Hematopoietic multipotent progenitor cell treated with erythropoietin and hydrocortisone succinate and interleukin-3 and kit ligand, for 17 days (in vitro differentiated cells): Measurements from ENCODE around the gene PNPLA2.

Experiments
- DNase-seq: peaks from one replicate; pipeline ENCODE4 v3.0.0-alpha.2; 2015; ENCODE audit warnings: low spot score

The PNPLA2 gene

GRCh38 chr11:818396-819128 lies at the start of gene PNPLA2:
Gene PNPLA2, plus strand, starts transcription at chr11:818914. Its CDS starts 805 bp downstream, at chr11:819719.
- DNase-seq: no peak

- no peak for DNase-seq
Measured at GRCh38 chr11:769887-770641, 48.6 kb upstream of the PNPLA2 start.

GRCh38 chr11:770642-771616 lies 47.8 kb upstream of the PNPLA2 start:
- no peak for DNase-seq

GRCh38 chr11:771617-772204 lies 47.0 kb upstream of the PNPLA2 start:
- DNase-seq: no peak

DNA sequence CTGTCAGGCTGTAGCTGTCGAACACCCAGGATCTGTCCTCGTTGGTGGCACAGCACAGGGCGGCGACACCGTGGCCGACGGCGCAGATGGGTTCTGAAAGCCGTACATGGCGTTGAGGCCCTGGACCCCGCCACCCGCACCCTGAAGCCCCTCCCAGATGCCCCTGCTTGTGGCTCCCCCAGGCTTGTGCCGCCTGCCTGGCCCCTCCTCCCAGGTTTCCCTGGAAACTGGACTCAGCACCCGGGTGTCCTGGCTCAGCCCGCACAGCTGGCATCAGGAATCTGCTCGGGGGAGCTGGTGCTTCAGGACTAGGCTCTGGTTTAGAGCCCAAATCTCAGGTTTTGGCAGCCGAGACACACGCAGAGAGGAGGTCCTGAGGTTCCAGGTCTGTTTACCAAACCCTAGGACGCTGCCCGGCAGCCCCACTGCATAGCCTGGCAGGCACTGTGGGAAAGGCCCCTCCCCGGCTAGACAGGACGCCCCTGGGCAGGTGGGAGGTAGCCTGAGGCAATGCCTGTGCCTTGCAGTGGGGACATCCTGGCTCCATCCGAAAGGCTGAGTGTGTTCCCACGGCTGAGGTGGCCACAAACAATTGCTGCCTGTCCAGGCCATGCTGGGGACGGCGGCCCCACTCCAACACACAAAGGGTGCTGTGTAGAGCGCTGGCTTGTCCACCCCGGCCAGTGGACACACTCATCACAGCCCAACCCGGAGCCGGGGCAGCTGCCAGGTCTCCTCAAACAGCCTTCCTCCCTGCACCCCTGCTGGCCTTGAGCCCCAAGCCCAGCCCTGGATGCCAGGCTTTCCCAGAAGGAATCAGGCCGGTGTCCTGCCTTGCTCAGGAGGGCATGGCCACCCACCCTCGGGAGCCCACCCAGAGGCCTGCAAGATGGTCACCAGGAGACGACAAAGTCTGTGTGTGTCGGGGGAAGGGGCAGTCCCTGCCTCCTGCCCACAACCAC lies 46.0 kb upstream of the PNPLA2 start:
- no peak for DNase-seq

- DNase-seq: no peak
Measured at GRCh38 chr11:773425-773824, 45.3 kb upstream of the PNPLA2 start.

GRCh38 chr11:773830-774229 lies 44.9 kb upstream of the PNPLA2 start:
- DNase-seq: no peak

DNA sequence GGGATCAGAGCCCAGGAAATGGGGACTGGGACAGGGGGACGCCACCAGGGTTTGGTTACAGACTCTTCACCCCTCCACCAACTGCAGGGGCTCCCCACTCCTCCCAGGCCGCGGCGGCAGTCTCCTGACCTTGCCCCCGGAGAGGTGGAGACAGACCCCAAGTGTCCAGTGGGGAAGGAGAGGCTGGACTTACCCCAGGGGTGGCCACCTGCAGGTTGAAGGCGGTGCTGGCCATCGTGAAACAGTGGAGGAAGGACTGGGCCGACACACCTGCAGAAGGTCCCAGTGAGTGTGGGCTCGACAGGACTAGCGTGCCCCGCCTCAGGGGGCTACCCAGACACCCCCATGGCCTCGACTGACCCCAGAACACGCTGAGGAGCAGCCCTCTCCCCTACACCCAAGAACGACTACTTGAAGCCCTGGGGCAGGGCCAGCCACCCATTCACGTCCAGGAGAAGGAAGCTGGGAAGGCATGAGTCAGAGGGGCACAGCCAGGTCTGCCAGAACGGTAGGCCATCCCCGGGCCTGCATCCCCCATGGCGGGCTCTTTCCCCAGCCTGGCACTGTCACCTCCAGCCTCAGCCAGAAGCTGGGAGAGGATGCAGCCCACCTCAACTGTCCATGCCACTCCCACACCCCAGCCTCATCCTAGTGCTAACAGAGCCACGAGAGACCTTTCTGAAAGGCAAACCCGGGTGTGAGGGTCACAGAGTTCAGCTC lies 43.7 kb upstream of the PNPLA2 start:
- DNase-seq: no peak

DNA sequence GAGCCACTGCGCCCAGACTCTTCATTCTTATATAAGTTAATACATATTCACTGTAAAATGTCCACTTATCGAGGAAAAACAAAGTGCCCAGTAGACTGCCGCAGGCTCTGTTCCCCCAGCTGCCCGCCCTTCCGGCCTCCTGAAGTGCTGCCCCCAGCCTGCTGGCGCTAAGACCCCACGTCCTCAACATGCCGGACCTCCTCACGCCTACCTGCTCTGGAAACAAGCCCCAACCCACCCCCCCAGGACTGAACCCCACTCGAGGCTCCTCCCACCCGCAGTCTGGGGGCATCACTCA lies 42.5 kb upstream of the PNPLA2 start:
- DNase-seq: no peak

- peak; percentile 46 for DNase-seq
Measured at GRCh38 chr11:776561-777287, 42.0 kb upstream of the PNPLA2 start.

DNA sequence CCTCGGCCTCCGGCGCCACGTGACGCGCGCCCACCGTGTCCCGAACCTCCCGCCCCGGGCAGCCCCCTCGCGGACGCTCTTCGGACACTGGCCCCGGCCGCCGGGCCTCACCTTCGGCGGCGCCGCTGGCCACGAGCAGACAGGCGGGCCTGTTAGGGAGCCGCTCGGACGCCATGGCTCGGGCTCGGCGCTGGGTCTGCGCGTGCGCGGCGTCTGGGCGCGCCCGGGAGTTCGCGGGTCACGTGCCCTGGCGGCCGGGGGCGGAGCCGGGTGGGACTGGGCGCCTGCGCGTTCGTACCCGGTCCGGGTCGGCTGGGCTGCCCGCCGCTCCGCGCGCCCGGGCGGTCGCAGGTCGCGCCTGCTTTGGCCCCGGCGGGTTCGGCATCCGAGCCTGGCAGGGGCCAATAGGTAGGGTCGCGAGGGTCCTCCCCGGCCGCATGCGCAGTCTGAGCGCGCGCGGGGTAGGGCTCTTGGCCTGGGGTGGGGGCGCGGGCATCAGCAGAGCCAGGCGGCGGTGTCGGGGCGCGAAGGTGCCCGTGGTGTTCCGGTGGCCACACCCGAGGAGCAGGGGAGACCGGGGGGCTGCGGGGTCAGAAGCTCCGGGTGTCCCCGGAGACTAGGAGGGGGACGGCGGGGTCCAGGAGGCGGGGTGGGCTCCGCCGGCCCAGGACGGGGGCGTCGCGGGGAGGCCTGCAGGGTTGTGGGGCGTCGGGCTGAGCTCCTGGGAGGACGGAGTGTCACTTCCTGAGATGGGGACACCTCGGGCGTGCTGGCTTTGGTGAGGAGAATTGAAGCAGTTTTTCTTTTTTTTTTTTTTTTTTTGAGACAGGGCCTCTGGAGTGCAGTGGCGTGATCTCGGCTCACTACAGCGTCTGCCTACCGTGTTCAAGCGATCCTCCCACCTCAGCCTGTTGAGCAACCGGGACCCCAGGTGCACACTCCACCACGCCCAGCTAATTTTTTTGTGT lies 41.1 kb upstream of the PNPLA2 start, which contains the start of gene GATD1:
GATD1 (minus strand) TSS at position 200 of the 968 bp plus-strand sequence; CDS start at position 175, 25 bp downstream.
- DNase-seq: peak; percentile 95

- DNase-seq: no peak
Measured at GRCh38 chr11:778976-779954, 39.4 kb upstream of the PNPLA2 start.

DNA sequence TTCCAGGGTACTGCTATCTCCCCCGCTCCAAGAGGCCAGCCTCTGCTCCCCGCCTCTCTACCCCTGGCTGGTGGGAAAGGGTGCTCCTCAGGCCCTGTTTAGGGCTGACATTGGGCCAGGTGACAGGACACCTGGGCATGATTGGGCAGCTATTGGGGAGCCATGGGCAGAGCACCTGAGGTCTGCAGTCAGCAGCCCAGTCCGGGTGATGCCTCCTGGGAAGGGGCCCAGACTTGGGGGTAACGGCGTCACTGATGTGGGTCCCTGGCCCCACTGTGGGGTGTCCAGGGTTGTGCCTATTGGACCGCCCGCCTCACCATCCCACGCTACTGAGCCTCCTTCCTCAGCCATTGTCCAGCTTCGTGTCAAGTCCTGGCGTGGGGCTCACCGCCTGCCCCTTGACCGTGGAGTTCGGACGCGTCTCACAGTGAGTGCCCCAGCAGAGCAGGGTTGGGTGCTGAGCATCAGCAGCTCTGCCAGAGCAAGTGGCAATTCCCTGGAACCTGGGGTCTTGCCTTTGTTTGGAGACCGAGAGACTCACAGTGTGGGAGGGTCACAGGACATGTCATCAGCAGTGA lies 38.7 kb upstream of the PNPLA2 start:
- DNase-seq: no peak

GRCh38 chr11:782264-783174 lies 36.2 kb upstream of the PNPLA2 start:
- no peak for DNase-seq

DNA sequence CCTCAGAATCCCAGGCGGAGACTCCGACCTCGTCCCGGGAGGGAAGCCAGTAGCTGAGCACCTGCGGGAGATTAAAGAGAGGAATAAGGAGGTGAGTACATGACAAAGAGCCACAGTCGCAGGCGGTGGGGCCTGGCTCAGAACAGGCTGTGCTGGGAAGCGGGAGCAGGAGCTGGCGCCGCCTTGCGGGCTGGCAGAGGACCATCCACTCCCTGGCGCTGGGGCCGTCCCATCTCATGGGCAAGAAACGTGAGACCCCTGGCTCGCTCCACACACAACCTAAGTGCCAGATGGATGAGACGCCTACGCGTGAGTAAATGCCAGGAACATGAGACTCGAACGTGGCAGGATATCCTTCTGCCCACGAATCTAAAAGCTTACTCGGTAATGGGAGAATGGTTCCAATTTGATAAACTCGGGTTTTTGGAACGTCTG lies 35.1 kb upstream of the PNPLA2 start:
- DNase-seq: peak; percentile 44
